Activated T-helper 1 cell treated with anti-CD3 and anti-CD28 coated beads, Interleukin-2, amount 50 U/mL, for 16 hours (primary cell): Measurements from ENCODE around the gene MAP2K5.
"Not testable (repeated sequence)": the region's sequence is repeated elsewhere in the genome, so short reads cannot be mapped to it uniquely, and the experiment has no call there.

Experiments used
- DNase-seq, 2 donors: peaks; one replicate each; pipeline ENCODE4 v3.0.0-alpha.2; 2020; ENCODE audit warnings: low read depth in 1 of 2, low spot score in 1 of 2

The MAP2K5 gene

GRCh38 chr15:67592245-67592644 lies 49.7 kb downstream of the MAP2K5 start:
- DNase-seq = no peak

DNA sequence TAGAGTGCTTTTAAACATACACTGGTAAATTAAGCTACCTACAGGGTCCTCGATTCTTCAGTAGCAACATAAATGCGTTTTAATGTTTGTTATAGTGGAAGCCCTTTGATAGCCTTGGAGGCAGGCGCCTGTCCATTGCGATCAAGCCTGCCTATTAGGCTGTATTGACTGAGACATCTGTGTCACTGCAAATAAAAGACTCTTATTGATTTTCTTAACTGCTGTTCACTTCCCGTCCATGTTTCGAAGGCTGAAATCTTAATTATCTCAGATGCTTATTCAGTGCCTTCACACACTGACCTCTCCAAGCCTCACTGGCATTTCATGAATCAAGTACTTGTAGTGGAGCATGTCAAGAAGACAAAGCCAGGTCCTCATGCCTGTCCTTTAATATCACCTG lies 51.1 kb downstream of the MAP2K5 start:
- no peak for DNase-seq

DNA sequence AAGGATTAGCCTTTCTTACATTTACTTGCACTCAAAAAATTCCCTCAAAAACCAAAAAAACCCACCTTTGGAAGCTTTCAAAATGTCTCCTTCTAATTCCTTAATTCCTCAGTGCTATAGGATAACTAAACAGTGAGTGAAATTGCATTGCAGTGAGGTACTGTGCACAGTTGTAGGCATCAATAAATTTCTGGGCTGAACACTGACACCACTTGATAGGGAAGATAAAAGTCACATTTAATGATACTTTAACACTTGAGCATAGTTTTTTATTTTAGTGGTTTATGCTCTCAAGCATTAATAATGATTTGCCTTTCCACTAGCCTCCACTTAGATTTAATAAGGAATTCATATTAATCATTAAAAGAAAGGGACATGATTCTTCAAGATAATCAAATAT lies 52.3 kb downstream of the MAP2K5 start:
- no peak for DNase-seq

DNA sequence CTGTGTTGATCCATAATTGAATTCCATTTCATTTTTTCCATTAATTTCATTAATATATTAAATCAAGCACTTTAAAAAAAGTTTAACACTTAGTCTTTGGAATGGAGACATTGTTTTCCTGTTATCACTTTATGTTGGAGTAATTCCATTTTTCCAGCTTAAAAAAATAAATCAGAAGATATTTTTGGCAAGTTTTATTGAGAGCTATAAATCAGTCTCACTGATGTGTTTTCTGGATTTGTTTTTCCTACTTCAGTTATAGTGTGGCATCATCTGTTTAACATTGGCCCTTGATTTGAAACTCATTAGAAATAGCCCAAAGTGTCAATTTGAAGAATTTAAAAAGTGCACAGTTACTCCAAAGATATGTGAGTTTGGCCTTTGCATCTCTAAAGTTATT lies 53.1 kb downstream of the MAP2K5 start:
- DNase-seq = no peak

DNA sequence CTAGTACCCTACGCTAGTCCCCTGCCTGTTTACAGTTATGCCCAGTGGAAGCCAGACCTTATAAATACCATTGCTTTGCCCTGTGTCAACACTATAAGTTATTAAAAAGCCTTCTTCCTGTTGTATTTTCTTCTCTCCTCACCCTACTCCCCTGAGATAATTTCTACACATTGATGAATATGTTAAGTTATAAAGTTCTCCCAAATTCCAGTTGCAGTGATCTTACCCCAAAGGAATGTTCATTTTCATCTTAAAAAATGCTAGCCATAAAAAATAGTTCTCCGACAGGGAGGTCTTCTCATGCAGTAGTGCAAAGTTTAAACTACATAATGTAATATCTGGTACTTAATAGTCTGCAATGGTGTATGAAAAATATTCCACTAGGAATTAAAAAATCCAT lies 58.6 kb downstream of the MAP2K5 start:
- no peak for DNase-seq

DNA sequence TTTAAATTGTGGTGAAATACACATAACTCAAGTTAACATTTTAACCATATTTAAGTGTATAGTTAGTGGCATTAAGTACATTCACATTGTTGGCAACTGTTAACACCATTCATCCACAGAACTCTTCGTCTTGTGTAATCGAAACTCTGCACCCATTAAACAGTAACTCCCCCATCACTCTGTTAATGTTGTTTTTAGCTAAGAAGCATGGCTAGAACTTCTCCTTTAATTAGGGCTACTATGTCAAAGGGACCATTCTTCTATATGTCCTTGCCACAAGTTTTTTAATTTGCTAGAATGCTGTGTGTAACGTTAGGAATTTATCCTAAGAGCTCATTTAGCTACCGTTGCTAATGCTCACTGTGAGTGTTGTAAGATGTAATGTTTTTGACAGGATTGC lies 60.6 kb downstream of the MAP2K5 start:
- no peak for DNase-seq

DNA sequence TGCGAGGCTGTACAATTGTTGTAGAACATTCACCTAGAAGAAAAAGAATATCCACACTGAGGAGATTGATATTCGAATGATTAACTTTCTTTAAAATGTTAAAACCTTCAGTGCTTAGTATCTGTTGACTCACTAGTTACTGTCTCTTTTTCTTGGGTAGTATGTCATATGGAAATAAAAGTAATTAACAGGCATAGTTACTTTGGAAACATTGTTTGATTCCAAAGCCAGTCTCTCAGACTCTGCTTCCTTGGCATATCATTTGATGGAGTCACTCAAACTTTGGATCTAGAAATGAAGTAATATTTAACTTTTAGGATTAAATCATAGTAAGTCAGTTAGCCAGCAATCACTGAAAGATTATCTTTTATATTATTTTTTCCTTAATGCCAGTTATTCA lies 63.4 kb downstream of the MAP2K5 start:
- DNase-seq = no peak

DNA sequence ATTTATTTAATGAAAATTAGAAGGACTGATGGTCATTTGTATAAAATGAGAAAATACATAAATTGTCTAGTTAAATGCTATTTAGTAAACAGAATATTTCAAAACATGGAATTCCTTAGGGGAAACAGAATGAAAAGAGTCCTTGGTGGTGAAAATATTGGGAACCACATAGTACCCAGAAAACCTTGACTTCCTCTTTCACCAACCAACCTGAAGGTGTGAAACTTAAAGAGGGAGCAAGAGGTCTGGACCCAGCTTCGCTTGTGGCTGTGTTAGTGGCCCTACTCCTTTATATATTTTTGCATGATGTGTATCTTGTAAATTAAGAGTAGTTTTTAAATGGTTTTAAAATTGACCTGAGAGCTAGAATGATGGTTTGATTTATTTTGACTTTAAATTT lies 64.2 kb downstream of the MAP2K5 start:
- DNase-seq = no peak

DNA sequence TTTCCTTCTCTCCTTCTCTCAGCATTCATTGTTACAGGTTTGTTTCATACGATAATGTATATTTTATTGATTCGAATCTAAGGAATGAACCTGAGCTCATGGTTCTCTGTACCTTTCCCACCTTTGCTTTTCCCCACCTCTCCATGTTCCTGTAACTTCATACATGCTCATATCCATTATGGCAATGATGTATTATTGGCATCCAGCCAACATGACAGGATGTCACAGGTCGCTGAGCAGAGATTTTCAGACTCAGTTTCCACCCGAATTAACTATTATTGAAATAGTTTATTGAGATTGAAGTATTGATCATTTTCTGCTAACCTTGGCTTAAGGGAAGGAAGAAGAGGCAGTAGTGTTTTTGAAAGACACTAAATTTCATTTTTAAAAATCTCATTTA lies 64.8 kb downstream of the MAP2K5 start:
- no peak for DNase-seq

GRCh38 chr15:67607959-67608637 lies 65.6 kb downstream of the MAP2K5 start:
- DNase-seq = no peak

- no peak for DNase-seq
Observed at GRCh38 chr15:67608638-67608959, 66.1 kb downstream of the MAP2K5 start.

DNA sequence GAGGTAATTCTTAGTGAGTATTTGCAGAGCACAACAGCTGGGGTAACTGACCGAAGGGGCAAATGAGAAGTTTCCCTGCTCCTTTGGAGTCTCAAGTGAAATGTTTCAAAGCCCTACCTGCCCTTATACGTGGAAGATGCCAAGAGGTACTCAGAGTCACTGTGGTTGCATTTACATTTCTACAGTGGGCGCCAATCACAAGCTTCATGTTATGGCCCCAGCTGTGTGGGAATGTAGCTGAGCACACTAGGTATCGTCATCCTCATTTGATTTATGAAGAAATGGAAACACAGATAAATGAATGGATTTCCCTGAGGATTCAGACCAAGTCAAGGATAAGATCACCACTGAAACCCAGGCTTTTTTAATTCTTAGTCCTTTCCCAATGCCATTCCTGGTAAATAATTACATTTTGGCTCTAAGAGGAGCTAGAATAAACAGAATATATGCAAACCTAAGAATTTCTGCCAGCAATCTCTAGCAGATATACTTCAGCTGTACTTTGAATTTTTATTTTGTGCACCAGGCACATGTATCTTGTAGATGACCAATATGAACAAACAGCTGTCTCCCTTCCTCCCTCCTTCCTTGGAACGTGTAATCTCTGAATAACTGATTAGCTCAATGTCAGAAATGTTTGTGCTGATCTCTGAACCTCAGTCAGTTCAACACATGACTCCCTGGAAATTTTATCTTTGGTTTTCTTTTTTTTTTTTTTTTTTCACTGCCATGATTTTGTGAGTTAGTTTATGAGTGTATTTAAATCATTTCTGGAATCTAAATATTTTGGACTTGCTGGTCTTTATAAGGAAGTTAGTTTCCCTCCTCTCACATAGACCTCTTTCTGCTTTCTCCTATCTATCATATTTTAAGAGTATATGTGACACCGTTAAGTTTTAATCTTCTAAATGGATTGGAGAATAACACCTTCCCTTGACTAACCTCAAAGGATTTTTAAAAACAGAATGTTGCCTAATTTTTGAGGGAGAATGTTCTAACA lies 69.2 kb downstream of the MAP2K5 start:
- DNase-seq = no peak

GRCh38 chr15:67613211-67613610 lies 70.7 kb downstream of the MAP2K5 start:
- no peak for DNase-seq

GRCh38 chr15:67613708-67614107 lies 71.2 kb downstream of the MAP2K5 start:
- DNase-seq = no peak

- DNase-seq = not testable (repeated sequence)
Observed at GRCh38 chr15:67615131-67615534, 72.6 kb downstream of the MAP2K5 start.

DNA sequence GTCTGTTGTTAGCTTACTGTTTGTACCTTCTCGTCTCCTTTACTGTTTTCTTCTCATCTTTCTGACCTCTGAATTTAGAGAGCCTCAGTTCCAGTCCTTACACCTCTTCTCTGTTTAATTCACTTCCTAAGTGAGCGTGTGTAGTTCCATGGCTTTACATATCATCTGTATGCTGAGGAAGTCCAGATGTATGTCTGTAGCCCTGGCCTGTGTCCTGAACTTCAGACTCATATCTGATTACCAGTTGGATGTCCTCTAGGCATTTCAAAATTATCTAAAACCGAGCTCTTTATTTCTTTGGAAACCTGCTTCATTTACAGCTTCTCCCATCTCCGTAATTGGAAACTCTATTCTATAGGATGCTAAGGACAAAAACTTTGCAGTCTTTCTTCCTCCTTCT lies 75.8 kb downstream of the MAP2K5 start:
- DNase-seq = no peak

GRCh38 chr15:67622110-67622509 lies 79.6 kb downstream of the MAP2K5 start:
- DNase-seq = no peak

DNA sequence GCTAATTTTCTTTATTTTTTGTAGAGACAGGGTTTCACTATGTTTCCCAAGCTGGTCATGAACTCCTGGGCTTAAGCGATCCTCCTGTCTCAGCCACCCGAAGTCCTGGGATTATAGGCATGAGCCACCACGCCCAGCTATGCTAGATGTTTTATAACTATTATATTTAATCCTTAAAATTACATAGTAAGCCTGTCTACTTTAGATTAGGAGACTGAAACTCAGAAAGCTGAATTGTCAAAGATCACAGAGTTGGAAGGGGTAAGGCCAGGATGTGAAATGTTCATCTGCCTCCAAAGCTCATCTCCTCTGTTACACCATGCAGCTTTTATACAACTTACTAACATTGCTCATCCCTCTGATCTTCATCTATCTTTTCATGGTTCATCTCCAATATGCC lies 89.8 kb downstream of the MAP2K5 start:
- DNase-seq = no peak

GRCh38 chr15:67635950-67636349 lies 93.4 kb downstream of the MAP2K5 start:
- not testable (repeated sequence) for DNase-seq

- no peak for DNase-seq
Observed at GRCh38 chr15:67639591-67639990, 97.1 kb downstream of the MAP2K5 start.

DNA sequence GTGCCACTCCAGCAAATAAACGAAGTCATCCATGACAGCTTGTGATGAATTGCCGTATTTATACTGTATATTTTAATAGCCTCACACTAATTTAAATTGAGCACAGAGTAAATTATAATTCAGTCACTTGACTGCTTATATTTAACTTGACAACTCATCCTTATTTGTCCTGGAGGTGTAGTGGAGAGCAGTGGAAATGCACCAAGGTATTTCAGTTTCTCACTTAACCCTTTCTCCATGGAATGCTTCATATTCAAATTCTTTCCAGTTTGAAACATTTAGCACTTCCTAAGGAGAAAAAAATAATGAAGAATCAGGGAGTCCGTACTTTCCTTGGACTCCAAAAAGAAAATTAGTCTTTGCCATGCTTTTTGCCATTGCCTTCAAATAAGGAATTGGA lies 99.0 kb downstream of the MAP2K5 start:
- DNase-seq = no peak

GRCh38 chr15:67646847-67647246 lies 104.3 kb downstream of the MAP2K5 start:
- no peak for DNase-seq

- no peak for DNase-seq
Observed at GRCh38 chr15:67652586-67652985, 110.1 kb downstream of the MAP2K5 start.
